ENCODE results near the gene DENND2A. TPM values are rescaled to one million over a fixed set of nuclear protein-coding genes. Genes with fewer than 3 reads are reported as not detected.
"Not testable (repeated sequence)": the region's sequence is repeated elsewhere in the genome, so short reads cannot be mapped to it uniquely, and the experiment has no call there.

The DENND2A gene
- total RNA-seq, 4 donors from 2014 or later = 0.73 to 2.6 (median 1.6) TPM

- ATAC-seq (peak; percentile 98 to 99), DNase-seq (peak; percentile 10 to 56)
- Histone ChIP-seq H3K9me3 (no peaks in the 10 kb centered on the region), H3K27ac (no peak overlapping the region), H3K36me3 (no peaks in the 10 kb centered on the region), H3K4me3 (no peak overlapping the region), H3K4me1 (peaks cover 0 to 6% of the 10 kb centered on the region in 2 donors), H3K27me3 (no peaks in the 10 kb centered on the region)
- TF ChIP-seq, protein P1, sequence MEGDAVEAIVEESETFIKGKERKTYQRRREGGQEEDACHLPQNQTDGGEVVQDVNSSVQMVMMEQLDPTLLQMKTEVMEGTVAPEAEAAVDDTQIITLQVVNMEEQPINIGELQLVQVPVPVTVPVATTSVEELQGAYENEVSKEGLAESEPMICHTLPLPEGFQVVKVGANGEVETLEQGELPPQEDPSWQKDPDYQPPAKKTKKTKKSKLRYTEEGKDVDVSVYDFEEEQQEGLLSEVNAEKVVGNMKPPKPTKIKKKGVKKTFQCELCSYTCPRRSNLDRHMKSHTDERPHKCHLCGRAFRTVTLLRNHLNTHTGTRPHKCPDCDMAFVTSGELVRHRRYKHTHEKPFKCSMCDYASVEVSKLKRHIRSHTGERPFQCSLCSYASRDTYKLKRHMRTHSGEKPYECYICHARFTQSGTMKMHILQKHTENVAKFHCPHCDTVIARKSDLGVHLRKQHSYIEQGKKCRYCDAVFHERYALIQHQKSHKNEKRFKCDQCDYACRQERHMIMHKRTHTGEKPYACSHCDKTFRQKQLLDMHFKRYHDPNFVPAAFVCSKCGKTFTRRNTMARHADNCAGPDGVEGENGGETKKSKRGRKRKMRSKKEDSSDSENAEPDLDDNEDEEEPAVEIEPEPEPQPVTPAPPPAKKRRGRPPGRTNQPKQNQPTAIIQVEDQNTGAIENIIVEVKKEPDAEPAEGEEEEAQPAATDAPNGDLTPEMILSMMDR (IDR thresholded peaks at IDR 0.05 in 4 of 5, conservative IDR thresholded peaks at IDR 0.05 in 1 of 5) = no peak
- TF ChIP-seq POLR2A (IDR thresholded peaks at IDR 0.05) = no peak
- in situ Hi-C loops (cut with MboI; ENCODE audit: low sequenced_read_pairs in 4 of 4) (no loop called here), intact Hi-C loops (cut with DNase I; ENCODE audit: low total_unique reads) (no loop called here)
These were observed 69.0 kb downstream of the DENND2A start for GRCh38 chr7:140571538-140572122.

GRCh38 chr7:140570120-140570519 lies 70.5 kb downstream of the DENND2A start:
- intact Hi-C loops (cut with DNase I; ENCODE audit: low total_unique reads) (no loop called here), in situ Hi-C loops (cut with MboI; ENCODE audit: low sequenced_read_pairs in 4 of 4) (no loop called here)
- H3K4me3 ChIP-seq = no peak overlapping the region
- TF ChIP-seq, protein P1 (IDR thresholded peaks at IDR 0.05 in 4 of 5, conservative IDR thresholded peaks at IDR 0.05 in 1 of 5) = no peak
- TF ChIP-seq POLR2A (IDR thresholded peaks at IDR 0.05) = no peak
- H3K9me3 ChIP-seq = no peaks in the 10 kb centered on the region
- DNase-seq (no peak), ATAC-seq (no peak)
- H3K36me3 ChIP-seq = no peaks in the 10 kb centered on the region
- H3K4me1 ChIP-seq = peaks cover 0 to 6% of the 10 kb centered on the region in 2 donors
- H3K27me3 ChIP-seq = no peaks in the 10 kb centered on the region
- H3K27ac ChIP-seq = no peak overlapping the region

DNA sequence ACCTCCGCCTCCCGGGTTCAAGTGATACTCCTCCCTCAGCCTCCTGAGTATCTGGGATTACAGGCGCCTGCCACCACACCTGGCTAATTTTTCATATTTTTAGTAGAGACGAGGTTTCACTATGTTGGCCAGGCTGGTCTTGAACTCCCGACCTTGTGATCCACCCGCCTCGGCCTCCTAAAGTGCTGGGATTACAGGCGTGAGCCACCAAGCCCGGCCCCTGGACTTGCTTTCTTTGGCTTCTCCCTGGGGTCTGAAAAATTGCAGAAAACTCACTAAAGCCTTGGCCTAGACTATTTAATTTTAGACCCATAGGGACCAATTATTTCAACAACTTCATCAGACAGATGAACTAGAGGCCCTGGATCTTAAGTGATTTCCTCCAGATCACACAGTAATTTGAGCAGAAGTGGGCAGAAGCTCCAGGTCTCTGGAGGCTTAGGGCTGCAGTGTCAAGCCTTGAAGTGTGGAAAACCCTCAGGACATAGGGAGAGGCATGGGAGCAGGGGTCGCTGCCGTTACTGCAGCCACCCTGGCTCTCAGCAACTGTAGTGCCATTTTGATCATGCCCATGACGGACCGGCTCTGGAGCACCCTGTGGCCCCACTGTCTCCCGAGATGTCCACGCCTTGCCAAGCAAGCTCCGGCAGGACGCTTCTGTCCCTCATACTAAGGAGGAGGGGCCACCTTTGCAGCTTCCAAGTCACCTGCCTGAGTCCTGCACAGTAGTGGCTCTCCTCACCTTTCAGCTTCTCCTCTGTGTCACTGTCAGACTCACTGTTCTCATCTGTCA lies 72.4 kb downstream of the DENND2A start:
- no peak for DNase-seq
- Histone ChIP-seq H3K4me1 (peaks cover 0 to 6% of the 10 kb centered on the region in 2 donors), H3K27me3 (no peaks in the 10 kb centered on the region), H3K27ac (peak overlapping the region in 2 of 4 donors; percentile 5), H3K36me3 (no peaks in the 10 kb centered on the region), H3K9me3 (no peaks in the 10 kb centered on the region), H3K4me3 (no peak overlapping the region)
- intact Hi-C loops (cut with DNase I; ENCODE audit: low total_unique reads) (no loop called here), in situ Hi-C loops (cut with MboI; ENCODE audit: low sequenced_read_pairs in 4 of 4) (no loop called here)
- TF ChIP-seq POLR2A (IDR thresholded peaks at IDR 0.05) = no peak
- TF ChIP-seq, protein P1 (IDR thresholded peaks at IDR 0.05 in 4 of 5, conservative IDR thresholded peaks at IDR 0.05 in 1 of 5) = no peak
- no peak for ATAC-seq

GRCh38 chr7:140566186-140566585 lies 74.4 kb downstream of the DENND2A start:
- H3K27me3 ChIP-seq; H3K4me1 ChIP-seq; DNase-seq; H3K36me3 ChIP-seq; H3K9me3 ChIP-seq; intact Hi-C loops (cut with DNase I; ENCODE audit: low total_unique reads); H3K4me3 ChIP-seq; in situ Hi-C loops (cut with MboI; ENCODE audit: low sequenced_read_pairs in 4 of 4); ATAC-seq; H3K27ac ChIP-seq: not testable (repeated sequence)

- ATAC-seq; H3K36me3 ChIP-seq; in situ Hi-C loops (cut with MboI; ENCODE audit: low sequenced_read_pairs in 4 of 4); H3K27me3 ChIP-seq; H3K9me3 ChIP-seq; DNase-seq; H3K4me1 ChIP-seq; H3K4me3 ChIP-seq; H3K27ac ChIP-seq; intact Hi-C loops (cut with DNase I; ENCODE audit: low total_unique reads): not testable (repeated sequence)
These were observed 74.9 kb downstream of the DENND2A start for GRCh38 chr7:140565761-140566160.
